Sigmoid colon (tissue), 7 donors: ENCODE measurements around the gene LAMTOR3. TPM values are rescaled to one million over a fixed set of nuclear protein-coding genes. Genes with fewer than 3 reads are reported as not detected.

ENCODE experiments used
- DNase-seq: peaks from one replicate; pipeline ENCODE4 v3.0.0-alpha.2; 2019
- H3K27ac ChIP-seq, 4 donors: fragments of 200-600 bp; sonication (generic); one replicate each; pipeline ENCODE4 v1.5.1; 2016 to 2019; ENCODE audit warnings: mild to moderate bottlenecking in 1 of 4
- H3K27me3 ChIP-seq, 3 donors: fragments of 200-600 bp; sonication (generic); one replicate each; pipeline ENCODE4 v1.5.1; 2019; ENCODE audit warnings: mild to moderate bottlenecking in 1 of 3
- H3K36me3 ChIP-seq, 4 donors: fragments of 200-600 bp; sonication (generic); one replicate each; pipeline ENCODE4 v1.5.1; 2016 to 2019
- H3K4me1 ChIP-seq, 4 donors: fragments of 200-600 bp; sonication (generic); one replicate each; pipeline ENCODE4 v1.5.1; 2017 to 2019
- H3K4me3 ChIP-seq, 4 donors: fragments of 200-600 bp; sonication (generic); one replicate each; pipeline ENCODE4 v1.5.1; 2017 to 2019; ENCODE audit warnings: mild to moderate bottlenecking in 2 of 4, moderate library complexity in 1 of 4
- H3K9me3 ChIP-seq, 4 donors: fragments of 200-600 bp in 3 of 4; sonication (generic) in 3 of 4; one replicate each; pipeline versions ENCODE4 v1.5.1 to v1.6.1; 2013 to 2019
- CTCF ChIP-seq, 4 experiments: fragments of 450-650 bp in 3 of 4; fragments of 200-600 bp in 1 of 4; IDR thresholded peaks; one replicate each; pipeline ENCODE4 v1.5.1; 2016 to 2019; ENCODE audit warnings: antibody characterized with exemption in 4 of 4, mild to moderate bottlenecking in 3 of 4, moderate library complexity in 2 of 4
- EP300 ChIP-seq, 4 donors: sonication (generic); formaldehyde crosslinking; IDR thresholded peaks; one replicate each; pipeline ENCODE4 v1.6.1; 2017; ENCODE audit warnings: antibody characterized with exemption in 4 of 4
- POLR2A ChIP-seq, 2 donors: fragments of 450-650 bp; IDR thresholded peaks; one replicate each; pipeline ENCODE4 v1.6.1; 2016; ENCODE audit warnings: antibody characterized with exemption in 2 of 2, mild to moderate bottlenecking in 2 of 2, moderate library complexity in 2 of 2
- POLR2AphosphoS5 ChIP-seq, 4 donors: sonication (generic); formaldehyde crosslinking; IDR thresholded peaks; one replicate each; pipeline ENCODE4 v1.6.1; 2017; ENCODE audit warnings: antibody characterized with exemption in 4 of 4
- WGBS, 2 donors: extraction: QIAGEN DNeasy Blood & Tissue Kit; methylation state at CpG; one replicate each; pipeline ENCODE4 v1.1.7; 2013; 5-methylcytosine and 5-hydroxymethylcytosine counted together
- intact Hi-C: fragments of 100-400 bp; cut with DNase I; formaldehyde crosslinking; loops from one replicate; pipeline ENCODE4 v1.15.1; 2023
- polyA plus RNA-seq, 3 donors: library from polyadenylated mRNA; stranded (reverse); fragments of 200-250 nt; gene quantifications; one replicate each; pipeline ENCODE4 v1.2.3, GENCODE V29; 2013
- total RNA-seq, 4 donors: library from RNA; depleted of rRNA; stranded (reverse); fragments of >200 nt; gene quantifications; one replicate each; pipeline ENCODE4 v1.1.0, GENCODE V29; 2016
- donor health status: healthy with polysubstance abuse.
- donor health status: Bipolar disorder and iron deficiency.
- donor health status: healthy.

The LAMTOR3 gene
- total and polyA plus RNA-seq, 7 donors, result 36.6 to 201 (median 74.6) TPM

GRCh38 chr4:99861120-99861905 lies 32.9 kb downstream of the LAMTOR3 start:
- Histone ChIP-seq H3K9me3 (no peaks in the 10 kb centered on the region), H3K27me3 (no peaks in the 10 kb centered on the region), H3K4me3 (no peak overlapping the region), H3K4me1 (peaks cover 0 to 35% (median 28%) of the 10 kb centered on the region in 4 donors), H3K36me3 (no peaks in the 10 kb centered on the region), H3K27ac (peak overlapping the region in 2 of 4 donors; percentile 12 to 44)
- TF ChIP-seq CTCF (IDR thresholded peaks at IDR 0.05) (no peak), POLR2AphosphoS5 (IDR thresholded peaks at IDR 0.05) (no peak), POLR2A (IDR thresholded peaks at IDR 0.05) (no peak), EP300 (IDR thresholded peaks at IDR 0.05) (no peak)
- intact Hi-C loops, result no loop called here
- no peak for DNase-seq
- 11 to 41% methylated on average over 5 of the region's 5 CpGs for WGBS, 2 donors

- no peak for TF ChIP-seq CTCF (IDR thresholded peaks at IDR 0.05)
- TF ChIP-seq POLR2AphosphoS5 (IDR thresholded peaks at IDR 0.05), result no peak
- peaks cover 0 to 31% (median 23%) of the 10 kb centered on the region in 4 donors for H3K4me1 ChIP-seq
- no peak overlapping the region for H3K4me3 ChIP-seq
- 81 to 87% methylated on average over 2 of the region's 2 CpGs for WGBS, 2 donors
- H3K36me3 ChIP-seq, result no peaks in the 10 kb centered on the region
- no peaks in the 10 kb centered on the region for H3K9me3 ChIP-seq
- H3K27ac ChIP-seq, result no peak overlapping the region
- no peak for DNase-seq
- H3K27me3 ChIP-seq, result no peaks in the 10 kb centered on the region
- intact Hi-C loops, result no loop called here
Measured at GRCh38 chr4:99860521-99860920, 33.7 kb downstream of the LAMTOR3 start.

GRCh38 chr4:99859618-99860017 lies 34.6 kb downstream of the LAMTOR3 start:
- WGBS, 2 donors, result 70 to 88% methylated on average over 2 of the region's 2 CpGs
- Histone ChIP-seq H3K27me3 (no peaks in the 10 kb centered on the region), H3K36me3 (no peaks in the 10 kb centered on the region), H3K27ac (no peak overlapping the region), H3K4me3 (no peak overlapping the region), H3K9me3 (no peaks in the 10 kb centered on the region), H3K4me1 (peaks cover 0 to 24% (median 15%) of the 10 kb centered on the region in 4 donors)
- TF ChIP-seq POLR2AphosphoS5 (IDR thresholded peaks at IDR 0.05) (no peak), EP300 (IDR thresholded peaks at IDR 0.05) (no peak), CTCF (IDR thresholded peaks at IDR 0.05) (no peak), POLR2A (IDR thresholded peaks at IDR 0.05) (no peak)
- DNase-seq, result no peak
- intact Hi-C loops, result no loop called here

GRCh38 chr4:99857307-99857706 lies 36.9 kb downstream of the LAMTOR3 start:
- Histone ChIP-seq H3K9me3 (no peaks in the 10 kb centered on the region), H3K27me3 (no peaks in the 10 kb centered on the region), H3K27ac (no peak overlapping the region), H3K36me3 (no peaks in the 10 kb centered on the region), H3K4me1 (peaks cover 0 to 17% (median 7%) of the 10 kb centered on the region in 4 donors), H3K4me3 (no peak overlapping the region)
- DNase-seq, result no peak
- TF ChIP-seq POLR2AphosphoS5 (IDR thresholded peaks at IDR 0.05) (no peak), EP300 (IDR thresholded peaks at IDR 0.05) (no peak)
- intact Hi-C loops, result no loop called here
- 60 to 76% methylated on average over 3 of the region's 3 CpGs for WGBS, 2 donors

GRCh38 chr4:99856166-99856565 lies 38.1 kb downstream of the LAMTOR3 start:
- Histone ChIP-seq H3K4me3 (no peak overlapping the region), H3K36me3 (no peaks in the 10 kb centered on the region), H3K4me1 (peaks cover 0 to 6% (median 1%) of the 10 kb centered on the region in 4 donors), H3K9me3 (no peaks in the 10 kb centered on the region), H3K27ac (peak overlapping the region in 1 of 4 donors; percentile 9), H3K27me3 (no peaks in the 10 kb centered on the region)
- intact Hi-C loops, result no loop called here
- WGBS, 2 donors, result 41 to 76% methylated on average over 1 of the region's 1 CpG
- TF ChIP-seq EP300 (IDR thresholded peaks at IDR 0.05) (no peak), CTCF (IDR thresholded peaks at IDR 0.05) (no peak), POLR2AphosphoS5 (IDR thresholded peaks at IDR 0.05) (no peak), POLR2A (IDR thresholded peaks at IDR 0.05) (no peak)
- DNase-seq, result no peak
